GM12872 (cell line): Measurements from ENCODE around the gene VEPH1.

ENCODE experiments used
- CTCF ChIP-seq: IDR thresholded peaks from 3 replicates; pipeline ENCODE4 v1.5.1; 2011; ENCODE audit warnings: low read depth, mild to moderate bottlenecking, low read length, moderate library complexity; ENCODE audit not compliant: insufficient read depth

VEPH1 gene

DNA sequence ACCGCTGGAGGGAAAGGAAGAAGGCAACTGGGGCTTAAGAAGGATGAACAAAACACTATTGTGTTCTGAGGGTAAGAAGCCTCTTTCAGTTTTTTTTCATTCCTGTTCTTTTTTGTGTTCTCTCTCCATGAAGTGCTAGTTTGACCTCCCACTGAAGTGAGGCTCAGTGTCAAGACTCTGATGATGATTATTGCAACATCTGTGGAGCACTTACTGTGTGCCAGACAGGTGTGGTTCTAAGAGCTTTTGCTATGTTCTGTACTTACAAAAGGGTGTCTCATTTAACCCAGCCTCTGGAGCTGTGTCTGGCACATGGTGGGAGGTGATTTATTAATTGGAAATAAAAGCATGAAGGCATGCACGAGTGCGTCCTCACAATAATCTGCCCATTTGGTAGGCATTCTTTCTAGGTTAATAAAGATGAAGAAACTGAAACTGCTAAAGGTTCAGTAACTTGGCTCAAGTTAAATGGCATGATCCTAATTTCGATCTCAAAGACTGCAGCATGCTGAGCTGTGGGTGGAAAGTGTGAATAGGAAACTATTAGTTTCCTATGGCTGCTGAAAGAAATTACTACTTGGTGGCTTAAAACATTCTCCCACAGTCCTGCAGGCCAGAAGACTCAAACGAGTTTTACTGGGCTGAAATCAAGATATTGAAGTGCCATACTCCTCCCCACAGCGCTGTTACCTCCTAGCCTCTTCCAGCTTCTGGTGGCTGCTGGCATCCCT is 38.5 kb upstream of the VEPH1 start:
- no peak for TF ChIP-seq CTCF

- TF ChIP-seq CTCF = no peak
These were observed 37.4 kb upstream of the VEPH1 start for GRCh38 chr3:157540656-157541055.

DNA sequence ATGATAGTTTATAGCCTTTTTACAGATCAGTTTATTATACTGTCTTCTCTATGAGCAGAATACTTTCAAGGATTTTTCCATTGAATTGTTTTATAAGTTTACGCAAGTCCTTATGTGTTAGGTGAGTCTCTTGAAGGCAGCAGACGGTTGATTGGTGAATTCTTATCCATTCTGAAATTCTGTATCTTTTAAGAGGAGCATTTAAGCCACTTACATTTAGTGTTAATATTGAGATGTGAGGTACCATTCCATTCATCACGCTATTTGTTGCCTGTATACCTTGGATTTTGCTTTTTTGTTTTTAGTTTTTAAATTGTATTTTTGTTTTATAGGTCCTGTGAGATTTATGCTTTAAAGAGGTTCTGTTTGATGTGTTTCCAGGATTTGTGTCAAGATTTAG is 32.5 kb upstream of the VEPH1 start:
- TF ChIP-seq CTCF = no peak

- TF ChIP-seq CTCF = no peak
These were observed 31.5 kb upstream of the VEPH1 start for GRCh38 chr3:157534725-157535161.

DNA sequence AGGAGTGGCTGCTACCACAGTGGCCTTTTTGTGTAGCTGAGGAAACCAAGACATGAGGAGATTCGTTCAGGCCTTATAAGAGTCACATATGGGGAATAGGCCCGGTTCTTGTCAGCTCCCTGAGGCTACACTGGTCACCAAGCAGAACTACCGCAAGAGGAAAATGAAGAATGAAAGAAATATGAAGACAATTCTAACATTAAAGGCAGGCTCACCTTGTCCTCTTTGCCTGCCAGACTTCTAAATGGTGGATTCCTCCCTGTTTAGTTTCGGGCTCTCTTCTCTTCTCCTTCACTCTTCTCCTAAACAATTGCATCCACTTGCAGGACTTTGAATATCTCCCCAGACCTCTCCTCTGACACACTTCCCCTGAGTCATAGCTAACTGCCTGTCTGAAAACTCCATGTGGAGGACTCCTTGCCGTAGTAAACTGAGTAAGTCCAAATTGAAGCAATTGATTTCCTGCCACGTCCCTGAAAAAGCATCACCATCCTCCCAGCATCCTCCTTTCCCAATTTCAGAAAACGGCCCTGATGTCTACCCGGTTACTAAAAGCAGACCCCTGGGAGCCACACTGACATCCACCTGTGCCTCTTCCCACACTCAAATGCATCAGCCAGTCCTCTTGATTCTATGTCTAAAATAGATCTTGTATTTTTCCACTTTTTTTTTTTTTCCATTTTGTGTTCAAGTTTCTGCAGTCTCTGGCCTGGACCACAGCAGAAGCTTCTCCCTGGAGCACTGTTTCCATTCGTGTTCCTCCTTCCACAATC is 30.3 kb upstream of the VEPH1 start:
- TF ChIP-seq CTCF = no peak

GRCh38 chr3:157532529-157533297 is 29.5 kb upstream of the VEPH1 start:
- TF ChIP-seq CTCF = peak; percentile 69

- no peak for TF ChIP-seq CTCF
These were observed 28.6 kb upstream of the VEPH1 start for GRCh38 chr3:157531771-157532170.
